ENCODE results near the gene CCDC59.

Gene CCDC59

GRCh38 chr12:82314406-82314892 is 43.7 kb downstream of the CCDC59 start:
- no peak for DNase-seq

All from NCI-H526 (cell line).